ENCODE results near the gene SEPTIN8. TPM values are rescaled to one million over a fixed set of nuclear protein-coding genes. Genes with fewer than 3 reads are reported as not detected.

SEPTIN8 gene
- total RNA-seq, 1 donor from 2014 or later = 68.6 TPM

- no peak for TF ChIP-seq CTCF (IDR thresholded peaks at IDR 0.05; ENCODE audit: insufficient read depth, low read length, poor library complexity, severe bottlenecking)
- no peak for DNase-seq (ENCODE audit: low read depth)
- Histone ChIP-seq H3K4me3 (ENCODE audit: low read depth, low read length) (no peak overlapping the region), H3K36me3 (ENCODE audit: control insufficient read depth, insufficient read depth, low read length) (no peaks in the 10 kb centered on the region), H3K27me3 (ENCODE audit: control insufficient read depth, insufficient read depth, low read length) (no peaks in the 10 kb centered on the region)
Observed at GRCh38 chr5:132718544-132719312, 58.3 kb downstream of the SEPTIN8 start.

- no peaks in the 10 kb centered on the region for H3K27me3 ChIP-seq (ENCODE audit: control insufficient read depth, insufficient read depth, low read length)
- H3K36me3 ChIP-seq (ENCODE audit: control insufficient read depth, insufficient read depth, low read length) = no peaks in the 10 kb centered on the region
- no peak for TF ChIP-seq CTCF (IDR thresholded peaks at IDR 0.05; ENCODE audit: insufficient read depth, low read length, poor library complexity, severe bottlenecking)
- no peak overlapping the region for H3K4me3 ChIP-seq (ENCODE audit: low read depth, low read length)
- no peak for DNase-seq (ENCODE audit: low read depth)
Observed at GRCh38 chr5:132714456-132715307, 62.4 kb downstream of the SEPTIN8 start.

- no peak for DNase-seq (ENCODE audit: low read depth)
- H3K4me3 ChIP-seq (ENCODE audit: low read depth, low read length) = no peak overlapping the region
- H3K27me3 ChIP-seq (ENCODE audit: control insufficient read depth, insufficient read depth, low read length) = no peaks in the 10 kb centered on the region
- no peaks in the 10 kb centered on the region for H3K36me3 ChIP-seq (ENCODE audit: control insufficient read depth, insufficient read depth, low read length)
- no peak for TF ChIP-seq CTCF (IDR thresholded peaks at IDR 0.05; ENCODE audit: insufficient read depth, low read length, poor library complexity, severe bottlenecking)
Observed at GRCh38 chr5:132708645-132709044, 68.4 kb downstream of the SEPTIN8 start.

GRCh38 chr5:132704875-132705274, 72.2 kb downstream of the SEPTIN8 start:
- DNase-seq (ENCODE audit: low read depth) = peak; percentile 21
- Histone ChIP-seq H3K4me3 (ENCODE audit: low read depth, low read length) (no peak overlapping the region), H3K27me3 (ENCODE audit: control insufficient read depth, insufficient read depth, low read length) (no peaks in the 10 kb centered on the region), H3K36me3 (ENCODE audit: control insufficient read depth, insufficient read depth, low read length) (no peaks in the 10 kb centered on the region)
- TF ChIP-seq CTCF (IDR thresholded peaks at IDR 0.05; ENCODE audit: insufficient read depth, low read length, poor library complexity, severe bottlenecking) = no peak

Other genes starting within 250 kb of the SEPTIN8 start
- not detected in 2 replicates for gene IL5, start 233.7 kb downstream of the SEPTIN8 start, total RNA-seq
- gene RAD50, start 220.3 kb downstream of the SEPTIN8 start, total RNA-seq = 27.8 and 35.1 TPM in 2 replicates
- not detected in 2 replicates for gene IL13, start 119.1 kb downstream of the SEPTIN8 start, total RNA-seq
- gene IL4, start 103.2 kb downstream of the SEPTIN8 start, total RNA-seq = not detected in 2 replicates
- gene KIF3A, start 39.7 kb downstream of the SEPTIN8 start, total RNA-seq = 10.6 and 10.7 TPM in 2 replicates
- gene CCNI2, start 29.8 kb downstream of the SEPTIN8 start, total RNA-seq = 0.42 and 1.6 TPM in 2 replicates
- gene SOWAHA, start 36.1 kb upstream of the SEPTIN8 start, total RNA-seq = 0.21 and 0.89 TPM in 2 replicates
- gene SHROOM1, start 53.4 kb upstream of the SEPTIN8 start, total RNA-seq = 6.7 and 9.8 TPM in 2 replicates
- gene GDF9, start 89.2 kb upstream of the SEPTIN8 start, total RNA-seq = 0.88 and 0.89 TPM in 2 replicates
- gene UQCRQ, start 89.4 kb upstream of the SEPTIN8 start, total RNA-seq = 154 and 197 TPM in 2 replicates
- gene LEAP2, start 96.4 kb upstream of the SEPTIN8 start, total RNA-seq = 0.25 and 0.34 TPM in 2 replicates
- gene AFF4, start 186.4 kb upstream of the SEPTIN8 start, total RNA-seq = 69.0 and 76.7 TPM in 2 replicates
- gene ZCCHC10, start 249.3 kb upstream of the SEPTIN8 start, total RNA-seq = 10.2 and 19.8 TPM in 2 replicates

Measured in kidney epithelial cell (primary cell).